Esophagus squamous epithelium (tissue), 5 donors: ENCODE results near the gene TMEM254. TPM values are rescaled to one million over a fixed set of nuclear protein-coding genes. Genes with fewer than 3 reads are reported as not detected.
A peak's percentile ranks its signal among the peaks of the same experiment; 100 is the strongest.

Experiments
- DNase-seq: peaks from one replicate; lab custom pipeline; 2025; lab: John Stamatoyannopoulos, UW
- H3K27ac ChIP-seq, 4 donors: fragments of 200-600 bp; sonication (generic); one replicate each; pipeline ENCODE4 v1.5.1; 2016 to 2019; ENCODE audit warnings: mild to moderate bottlenecking in 1 of 4
- H3K27me3 ChIP-seq, 4 donors: fragments of 200-600 bp; sonication (generic); 1 replicate in 3 of 4; 2 replicates in 1 of 4; pipeline versions ENCODE4 v1.5.1 to v1.6.0; 2017 to 2021; ENCODE audit warnings: antibody characterized with exemption in 1 of 4
- H3K36me3 ChIP-seq, 3 donors: fragments of 200-600 bp; sonication (generic); one replicate each; pipeline ENCODE4 v1.5.1; 2016 to 2019
- H3K4me1 ChIP-seq, 3 donors: fragments of 200-600 bp; sonication (generic); one replicate each; pipeline ENCODE4 v1.5.1; 2017 to 2019
- H3K4me3 ChIP-seq, 4 donors: fragments of 200-600 bp; sonication (generic); 1 replicate in 3 of 4; 2 replicates in 1 of 4; pipeline ENCODE4 v1.5.1; 2016 to 2019; ENCODE audit warnings: mild to moderate bottlenecking in 2 of 4, moderate library complexity in 1 of 4
- H3K9me3 ChIP-seq, 3 donors: fragments of 200-600 bp; sonication (generic); one replicate each; pipeline ENCODE4 v1.5.1; 2016 to 2019
- CTCF ChIP-seq, 6 experiments: fragments of 450-650 bp in 4 of 6; fragments of 200-600 bp in 2 of 6; sonication (generic) in 2 of 6; IDR thresholded peaks; one replicate each; pipeline ENCODE4 v1.5.1; 2016 to 2019; ENCODE audit warnings: antibody characterized with exemption in 6 of 6, mild to moderate bottlenecking in 4 of 6, moderate library complexity in 4 of 6
- POLR2A ChIP-seq, 4 donors: fragments of 450-650 bp; IDR thresholded peaks; one replicate each; pipeline ENCODE4 v1.6.1; 2017; ENCODE audit warnings: antibody characterized with exemption in 4 of 4, mild to moderate bottlenecking in 4 of 4, moderate library complexity in 3 of 4
- WGBS, 2 donors: methylation state at CpG; one replicate each; pipeline ENCODE4 v1.1.5; 2018; 5-methylcytosine and 5-hydroxymethylcytosine counted together
- intact Hi-C: fragments of 100-400 bp; cut with DNase I; formaldehyde crosslinking; loops from one replicate; pipeline ENCODE4 v1.15.0; 2022
- total RNA-seq, 4 donors: library from RNA; depleted of rRNA; stranded (reverse); fragments of >200 nt; gene quantifications; one replicate each; pipeline ENCODE4 v1.1.0, GENCODE V29; 2016
- donor health status: DM: yes; HTN: yes; CAD: no.

The TMEM254 gene
- total RNA-seq, 4 donors from 2014 or later, result 25.6 to 35.6 (median 32.7) TPM

DNA sequence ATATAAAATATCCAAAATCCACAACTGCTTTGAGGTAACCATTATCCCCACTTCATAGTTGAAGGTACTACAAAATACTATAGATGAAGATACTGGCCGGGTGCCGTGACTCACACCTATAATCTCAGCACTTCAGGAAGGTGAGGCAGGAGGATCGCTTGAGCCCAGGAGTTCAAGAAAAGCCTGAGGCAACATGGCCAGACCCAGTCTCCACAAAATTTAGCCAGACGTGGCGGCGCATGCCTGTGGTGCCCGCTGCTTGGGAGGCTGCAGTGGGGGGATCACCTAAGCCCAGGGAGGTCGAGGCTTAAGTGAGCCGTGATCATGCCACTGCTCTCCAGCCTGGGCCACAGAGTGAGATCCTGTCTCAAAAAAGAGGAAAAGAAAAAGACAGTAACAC, 21.7 kb downstream of the TMEM254 start:
- Histone ChIP-seq H3K4me1 (peaks cover 0 to 30% (median 6%) of the 10 kb centered on the region in 3 donors), H3K36me3 (no peaks in the 10 kb centered on the region), H3K4me3 (no peak overlapping the region), H3K27ac (no peak overlapping the region), H3K27me3 (no peaks in the 10 kb centered on the region), H3K9me3 (no peaks in the 10 kb centered on the region)
- no peak for DNase-seq
- intact Hi-C loops, result no loop called here
- TF ChIP-seq POLR2A (IDR thresholded peaks at IDR 0.05), result no peak
- no peak for TF ChIP-seq CTCF (IDR thresholded peaks at IDR 0.05)
- WGBS, 2 donors, result 78 to 84% methylated on average over 9 of the region's 9 CpGs

DNA sequence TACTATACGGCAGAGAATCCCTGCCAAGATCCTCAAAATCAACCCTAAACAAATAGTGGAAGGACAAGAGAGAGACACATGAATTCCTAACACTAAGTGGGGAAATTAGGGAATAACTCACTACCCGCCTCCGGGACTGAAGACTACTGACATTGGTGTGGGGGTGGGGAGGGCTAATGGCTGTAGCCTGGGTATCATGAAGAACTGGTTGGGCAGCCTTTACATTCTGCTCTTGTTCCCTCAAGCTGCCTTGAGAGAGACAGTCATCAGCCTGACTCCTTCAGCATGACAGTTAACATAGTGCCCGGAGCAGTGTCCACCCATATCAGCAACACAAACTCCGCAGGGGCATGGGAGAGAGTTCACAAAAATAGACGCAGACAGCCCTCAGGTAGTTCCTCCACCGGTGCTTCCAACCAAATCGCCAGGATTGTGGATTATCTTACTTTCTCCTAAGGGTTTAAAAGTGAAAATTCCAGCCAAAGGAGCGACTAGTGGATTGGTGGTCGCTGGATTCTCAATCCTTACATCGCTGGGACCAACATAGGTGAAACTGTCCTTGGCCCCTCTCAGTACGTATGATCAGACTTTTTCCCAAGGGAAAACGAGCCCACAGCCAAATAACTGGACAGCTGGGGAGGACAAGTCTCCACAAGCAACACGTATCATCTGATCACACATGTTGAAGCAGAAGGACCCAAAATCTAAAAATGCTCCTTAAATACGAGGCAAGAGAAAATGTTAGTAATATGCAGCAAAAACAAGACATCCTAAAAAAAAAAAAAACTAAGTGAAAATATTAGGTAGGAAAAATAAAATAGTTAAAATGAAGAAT, 22.6 kb downstream of the TMEM254 start:
- 48 to 69% methylated on average over 14 to 15 of the region's 15 CpGs for WGBS, 2 donors
- DNase-seq, result no peak

DNA sequence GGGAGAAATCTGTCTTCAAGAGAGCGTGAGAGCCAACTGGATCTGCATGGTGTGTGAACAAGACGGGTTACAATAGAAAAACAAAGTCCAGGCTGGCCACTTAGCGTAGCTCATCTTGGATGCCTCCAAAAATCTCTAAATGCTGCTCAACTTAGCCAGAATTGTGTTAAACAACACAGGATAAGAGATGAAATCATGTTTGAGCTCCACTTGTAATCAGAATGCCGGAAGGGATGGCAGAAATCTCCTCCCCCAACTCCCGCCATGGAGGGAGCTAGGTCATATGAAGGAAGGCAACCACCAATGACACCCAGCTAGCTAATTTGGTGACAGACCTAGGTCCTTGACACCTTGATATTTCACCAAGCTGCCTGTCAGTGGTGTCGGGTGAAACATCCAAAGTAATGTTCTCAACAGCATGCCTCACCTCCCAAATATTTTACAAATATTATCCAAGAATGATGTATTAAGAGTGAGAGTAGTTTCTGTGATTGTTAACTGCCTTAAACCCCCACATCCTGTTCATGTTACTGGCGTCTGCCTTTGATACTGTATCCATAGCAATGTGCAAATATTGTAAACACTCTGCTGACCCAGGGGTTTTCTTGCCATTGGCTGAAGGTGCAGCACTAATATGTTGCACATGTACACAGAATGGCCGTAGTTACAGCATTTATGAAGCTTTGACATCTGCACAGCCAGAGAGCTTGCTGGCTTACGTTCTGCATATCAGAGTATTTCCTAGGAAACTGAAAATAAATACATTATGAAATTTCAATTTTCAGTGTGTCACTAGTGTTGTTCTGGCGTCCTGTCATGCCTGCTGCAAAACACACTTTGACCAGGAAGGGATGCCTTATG, 25.8 kb downstream of the TMEM254 start:
- no peak for TF ChIP-seq POLR2A (IDR thresholded peaks at IDR 0.05)
- no peak for TF ChIP-seq CTCF (IDR thresholded peaks at IDR 0.05)
- H3K27ac ChIP-seq, result peak overlapping the region in 2 of 4 donors; percentile 78 to 83
- peaks cover 0 to 15% (median 14%) of the 10 kb centered on the region in 3 donors for H3K9me3 ChIP-seq
- 37 to 47% methylated on average over 10 of the region's 10 CpGs for WGBS, 2 donors
- peaks cover 0 to 36% (median 6%) of the 10 kb centered on the region in 3 donors for H3K4me1 ChIP-seq
- H3K27me3 ChIP-seq, result no peaks in the 10 kb centered on the region
- no peak for DNase-seq
- no peaks in the 10 kb centered on the region for H3K36me3 ChIP-seq
- H3K4me3 ChIP-seq, result no peak overlapping the region
- intact Hi-C loops, result no loop called here

More for the DNA sequence above, 22.6 kb downstream of the TMEM254 start:
- no peak for TF ChIP-seq CTCF (IDR thresholded peaks at IDR 0.05)
- TF ChIP-seq POLR2A (IDR thresholded peaks at IDR 0.05), result no peak
- Histone ChIP-seq H3K9me3 (no peaks in the 10 kb centered on the region), H3K36me3 (no peaks in the 10 kb centered on the region), H3K27ac (no peak overlapping the region), H3K4me3 (no peak overlapping the region), H3K27me3 (no peaks in the 10 kb centered on the region), H3K4me1 (peaks cover 0 to 36% (median 6%) of the 10 kb centered on the region in 3 donors)
- intact Hi-C loops, result no loop called here

DNA sequence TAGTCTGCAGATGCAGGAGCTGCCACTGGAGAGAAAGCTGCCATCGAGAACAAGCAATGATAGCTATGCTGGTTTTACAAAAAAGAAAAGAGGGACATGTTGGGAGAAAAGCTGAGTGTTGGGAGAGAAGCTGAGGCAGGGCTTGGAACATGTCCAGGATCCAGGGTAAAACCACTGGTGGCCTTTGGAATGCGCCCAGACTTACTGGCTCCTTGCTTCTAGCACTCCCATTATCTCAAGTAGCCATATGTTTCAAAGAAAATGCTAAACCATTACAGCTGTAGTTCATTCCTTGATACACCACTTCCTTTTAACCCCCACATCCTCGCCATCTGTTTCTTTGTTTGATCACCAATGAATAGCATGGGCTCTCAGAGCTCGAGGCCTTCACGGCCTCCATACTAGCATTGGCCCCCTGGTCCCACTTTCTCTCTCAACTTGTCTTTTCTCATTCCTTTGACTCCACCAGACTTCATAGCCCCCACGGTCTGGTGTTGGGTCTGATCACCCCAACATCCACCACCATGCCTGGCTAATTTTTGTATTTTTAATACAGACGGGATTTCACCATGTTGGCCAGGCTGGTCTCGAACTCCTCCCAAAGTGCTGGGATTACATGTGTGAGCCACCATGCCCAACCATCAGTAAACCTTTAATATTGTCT, 30.2 kb downstream of the TMEM254 start:
- Histone ChIP-seq H3K27ac (no peak overlapping the region), H3K27me3 (no peaks in the 10 kb centered on the region), H3K9me3 (peaks cover 0 to 20% (median 14%) of the 10 kb centered on the region in 3 donors), H3K4me1 (peaks cover 0 to 26% (median 6%) of the 10 kb centered on the region in 3 donors), H3K36me3 (no peaks in the 10 kb centered on the region), H3K4me3 (no peak overlapping the region)
- intact Hi-C loops, result no loop called here
- no peak for TF ChIP-seq POLR2A (IDR thresholded peaks at IDR 0.05)
- no peak for TF ChIP-seq CTCF (IDR thresholded peaks at IDR 0.05)
- WGBS, 2 donors, result 81 to 88% methylated on average over 7 to 8 of the region's 8 CpGs
- no peak for DNase-seq
